Right lobe of liver (tissue), 4 donors: ENCODE data around the gene DAPK1.

ENCODE experiments used
- POLR2A ChIP-seq: fragments of 450-650 bp; IDR thresholded peaks from one replicate; pipeline ENCODE4 v1.6.1; 2017; ENCODE audit warnings: antibody characterized with exemption, mild to moderate bottlenecking
- TF ChIP-seq, protein P1 (sequence below), 4 donors: fragments of 200-600 bp in 3 of 4; fragments of 450-650 bp in 1 of 4; IDR thresholded peaks; one replicate each; pipeline versions ENCODE4 v1.5.1 to v1.8.0; 2016 to 2022; ENCODE audit warnings: antibody characterized with exemption in 4 of 4, mild to moderate bottlenecking in 2 of 4
- donor health status: DM: no; HTN: no; CAD: no.
- donor health status: DM: no; HTN: no; CAD: no.
- donor health status: DM: no; HTN: yes; CAD: no.

DNA sequence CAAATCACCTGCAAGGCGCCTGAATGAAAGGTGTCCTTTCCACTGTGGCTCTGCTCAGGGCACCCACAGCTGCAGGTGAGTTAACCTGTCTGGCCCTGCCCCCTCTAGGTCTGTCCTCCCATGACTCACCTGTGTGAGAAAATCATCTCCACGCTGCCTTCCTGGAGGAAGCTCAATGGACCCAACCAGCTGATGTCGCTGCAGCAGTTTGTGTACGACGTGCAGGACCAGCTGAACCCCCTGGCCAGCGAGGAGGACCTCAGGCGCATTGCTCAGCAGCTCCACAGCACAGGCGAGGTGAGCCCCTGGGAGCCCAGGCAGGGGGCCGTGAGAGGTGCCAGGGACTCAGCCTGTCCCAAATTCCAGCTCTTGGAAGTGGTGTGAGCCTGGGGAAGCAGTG is 205.3 kb downstream of the DAPK1 start:
- TF ChIP-seq, protein P1, sequence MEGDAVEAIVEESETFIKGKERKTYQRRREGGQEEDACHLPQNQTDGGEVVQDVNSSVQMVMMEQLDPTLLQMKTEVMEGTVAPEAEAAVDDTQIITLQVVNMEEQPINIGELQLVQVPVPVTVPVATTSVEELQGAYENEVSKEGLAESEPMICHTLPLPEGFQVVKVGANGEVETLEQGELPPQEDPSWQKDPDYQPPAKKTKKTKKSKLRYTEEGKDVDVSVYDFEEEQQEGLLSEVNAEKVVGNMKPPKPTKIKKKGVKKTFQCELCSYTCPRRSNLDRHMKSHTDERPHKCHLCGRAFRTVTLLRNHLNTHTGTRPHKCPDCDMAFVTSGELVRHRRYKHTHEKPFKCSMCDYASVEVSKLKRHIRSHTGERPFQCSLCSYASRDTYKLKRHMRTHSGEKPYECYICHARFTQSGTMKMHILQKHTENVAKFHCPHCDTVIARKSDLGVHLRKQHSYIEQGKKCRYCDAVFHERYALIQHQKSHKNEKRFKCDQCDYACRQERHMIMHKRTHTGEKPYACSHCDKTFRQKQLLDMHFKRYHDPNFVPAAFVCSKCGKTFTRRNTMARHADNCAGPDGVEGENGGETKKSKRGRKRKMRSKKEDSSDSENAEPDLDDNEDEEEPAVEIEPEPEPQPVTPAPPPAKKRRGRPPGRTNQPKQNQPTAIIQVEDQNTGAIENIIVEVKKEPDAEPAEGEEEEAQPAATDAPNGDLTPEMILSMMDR (IDR thresholded peaks at IDR 0.05): no peak
- no peak for TF ChIP-seq POLR2A
